GM19035 (cell line): Measurements from ENCODE around the gene GMCL1.
A peak's percentile ranks its signal among the peaks of the same experiment; 100 is the strongest.
"Not testable (repeated sequence)": the region's sequence is repeated elsewhere in the genome, so short reads cannot be mapped to it uniquely, and the experiment has no call there.

ENCODE experiments used
- ATAC-seq: cut with Tn5 transposase; IDR thresholded peaks from one replicate; pipeline ENCODE4 v1.9.1; 2021; ENCODE audit not compliant: unreplicated experiment

Gene GMCL1

GRCh38 chr2:69807821-69808540, 21.5 kb upstream of the GMCL1 start:
- ATAC-seq = no peak

- ATAC-seq = no peak
Measured at GRCh38 chr2:69810550-69810949, 18.9 kb upstream of the GMCL1 start.

- no peak for ATAC-seq
Measured at GRCh38 chr2:69811018-69811417, 18.4 kb upstream of the GMCL1 start.

GRCh38 chr2:69811591-69811990, 17.9 kb upstream of the GMCL1 start:
- no peak for ATAC-seq

GRCh38 chr2:69815717-69816116, 13.7 kb upstream of the GMCL1 start:
- ATAC-seq = no peak

GRCh38 chr2:69816923-69817542, 12.4 kb upstream of the GMCL1 start:
- peak; percentile 60 for ATAC-seq

- no peak for ATAC-seq
Measured at GRCh38 chr2:69817729-69818501, 11.5 kb upstream of the GMCL1 start.

- ATAC-seq = no peak
Measured at GRCh38 chr2:69827796-69828540, 1.5 kb upstream of the GMCL1 start.

GRCh38 chr2:69828938-69829255, 563 bp upstream of the GMCL1 start:
- peak; percentile 8 for ATAC-seq

GRCh38 chr2:69830045-69830905, 815 bp downstream of the GMCL1 start:
- ATAC-seq = peak; percentile 29

GRCh38 chr2:69830906-69831241, 1.4 kb downstream of the GMCL1 start:
- ATAC-seq = not testable (repeated sequence)

- ATAC-seq = no peak
Measured at GRCh38 chr2:69831354-69831905, 2.0 kb downstream of the GMCL1 start.

- no peak for ATAC-seq
Measured at GRCh38 chr2:69833752-69834151, 4.3 kb downstream of the GMCL1 start.

GRCh38 chr2:69835666-69836065, 6.2 kb downstream of the GMCL1 start:
- ATAC-seq = no peak

GRCh38 chr2:69836316-69836715, 6.9 kb downstream of the GMCL1 start:
- no peak for ATAC-seq

GRCh38 chr2:69837533-69837932, 8.1 kb downstream of the GMCL1 start:
- ATAC-seq = no peak

GRCh38 chr2:69843993-69844392, 14.5 kb downstream of the GMCL1 start:
- no peak for ATAC-seq

- no peak for ATAC-seq
Measured at GRCh38 chr2:69844560-69844959, 15.1 kb downstream of the GMCL1 start.

GRCh38 chr2:69846182-69847067, 17.0 kb downstream of the GMCL1 start:
- ATAC-seq = no peak
